Mucosa of rectum (tissue), 2 donors: Measurements from ENCODE around the gene REPS1.

Source experiments
- H3K27ac ChIP-seq, 2 donors: one replicate each; pipeline ENCODE4 v1.7.0; 2013; ENCODE audit warnings: inconsistent platforms in 2 of 2, low read depth in 2 of 2, low read length in 2 of 2
- H3K27me3 ChIP-seq, 2 donors: one replicate each; pipeline ENCODE4 v1.7.0; 2013; ENCODE audit warnings: low read length in 2 of 2; ENCODE audit not compliant: control insufficient read depth in 2 of 2, insufficient read depth in 2 of 2
- H3K36me3 ChIP-seq, 2 donors: one replicate each; pipeline ENCODE4 v1.7.0; 2013; ENCODE audit warnings: low read length in 2 of 2; ENCODE audit not compliant: control insufficient read depth in 2 of 2, insufficient read depth in 2 of 2
- H3K4me1 ChIP-seq, 2 donors: one replicate each; pipeline ENCODE4 v1.7.0; 2013; ENCODE audit warnings: low read length in 2 of 2, mild to moderate bottlenecking in 1 of 2; ENCODE audit not compliant: control insufficient read depth in 2 of 2, insufficient read depth in 2 of 2
- H3K4me3 ChIP-seq, 2 donors: one replicate each; pipeline ENCODE4 v1.7.0; 2013; ENCODE audit warnings: low read length in 2 of 2
- H3K9ac ChIP-seq, 2 donors: one replicate each; pipeline ENCODE4 v1.7.0; 2013; ENCODE audit warnings: low read length in 2 of 2, low read depth in 1 of 2, mild to moderate bottlenecking in 1 of 2
- H3K9me3 ChIP-seq, 2 donors: one replicate each; pipeline ENCODE4 v1.7.0; 2013; ENCODE audit warnings: low read length in 2 of 2; ENCODE audit not compliant: control insufficient read depth in 2 of 2
- donor health status: healthy.
- donor health status: Normal muscosa, but diverticular disease.

Gene REPS1

GRCh38 chr6:138864343-138864890, 123.6 kb downstream of the REPS1 start:
- Histone ChIP-seq H3K4me1 (no peaks in the 10 kb centered on the region), H3K9ac (no peak overlapping the region), H3K9me3 (no peaks in the 10 kb centered on the region), H3K36me3 (no peaks in the 10 kb centered on the region), H3K27ac (no peak overlapping the region), H3K4me3 (no peak overlapping the region), H3K27me3 (no peaks in the 10 kb centered on the region)

- H3K9ac ChIP-seq, result no peak overlapping the region
- H3K27ac ChIP-seq, result no peak overlapping the region
- H3K4me1 ChIP-seq, result no peaks in the 10 kb centered on the region
- H3K9me3 ChIP-seq, result no peaks in the 10 kb centered on the region
- no peaks in the 10 kb centered on the region for H3K36me3 ChIP-seq
- no peaks in the 10 kb centered on the region for H3K27me3 ChIP-seq
- no peak overlapping the region for H3K4me3 ChIP-seq
Observed at GRCh38 chr6:138863321-138863720, 124.7 kb downstream of the REPS1 start.

DNA sequence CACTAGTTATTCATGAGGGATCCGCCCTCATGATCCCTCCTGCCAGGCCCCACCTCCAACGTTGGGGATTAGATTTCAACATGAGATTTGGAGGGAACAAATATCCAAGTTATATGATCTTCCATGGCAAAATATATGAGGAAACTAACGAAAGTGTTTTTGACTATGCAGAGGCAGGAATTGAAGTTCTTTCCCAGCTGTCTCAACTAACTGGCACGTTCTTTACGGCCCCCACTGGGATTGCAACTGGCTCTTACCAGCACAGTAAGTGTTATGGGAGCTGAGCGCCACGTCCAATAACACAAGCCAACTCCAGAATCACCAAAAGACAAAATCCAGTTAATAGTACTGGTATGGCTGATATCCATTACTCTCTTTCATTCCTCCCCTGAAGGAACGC, 125.6 kb downstream of the REPS1 start:
- H3K4me1 ChIP-seq, result no peaks in the 10 kb centered on the region
- H3K9me3 ChIP-seq, result no peaks in the 10 kb centered on the region
- no peaks in the 10 kb centered on the region for H3K36me3 ChIP-seq
- H3K9ac ChIP-seq, result no peak overlapping the region
- H3K27me3 ChIP-seq, result no peaks in the 10 kb centered on the region
- no peak overlapping the region for H3K27ac ChIP-seq
- no peak overlapping the region for H3K4me3 ChIP-seq

DNA sequence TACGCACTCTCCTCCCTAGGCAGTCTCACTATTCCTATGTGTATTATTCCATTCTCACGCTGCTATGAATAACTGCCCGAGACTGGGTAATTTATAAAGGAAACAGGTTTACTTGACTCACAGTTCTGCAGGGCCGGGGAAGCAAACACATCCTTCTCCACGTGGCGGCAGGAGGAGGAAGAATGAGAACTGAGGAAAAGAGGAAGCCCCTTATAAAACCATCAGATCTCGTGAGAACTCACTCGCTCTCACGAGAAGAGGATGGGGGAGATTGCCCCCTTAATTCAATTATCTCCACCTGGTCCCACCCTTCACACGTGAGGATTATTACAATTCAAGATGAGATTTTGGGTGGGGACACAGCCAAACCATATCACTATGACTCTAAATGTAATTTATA, 130.3 kb downstream of the REPS1 start:
- Histone ChIP-seq H3K27ac (no peak overlapping the region), H3K4me3 (no peak overlapping the region), H3K36me3 (no peaks in the 10 kb centered on the region), H3K9me3 (no peaks in the 10 kb centered on the region), H3K4me1 (no peaks in the 10 kb centered on the region), H3K27me3 (no peaks in the 10 kb centered on the region), H3K9ac (no peak overlapping the region)

DNA sequence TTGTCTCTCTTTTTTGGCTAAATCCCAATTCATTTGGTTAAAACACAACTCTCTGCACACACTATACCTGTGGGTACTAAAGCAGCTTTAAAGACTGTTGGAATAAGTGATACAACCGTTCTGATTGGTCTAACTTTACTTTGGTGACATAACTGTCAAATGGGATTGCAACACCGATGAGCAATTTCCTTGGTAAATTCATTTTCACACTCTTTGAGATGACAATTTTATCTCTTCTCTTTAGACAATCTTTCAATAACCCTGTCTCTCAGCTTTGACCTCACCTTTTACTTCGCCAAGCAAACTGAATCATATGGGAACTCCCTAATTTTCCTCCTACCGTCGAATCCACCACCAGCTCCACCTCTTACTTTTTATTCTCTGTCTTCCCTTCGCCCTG, 131.4 kb downstream of the REPS1 start:
- Histone ChIP-seq H3K4me3 (no peak overlapping the region), H3K9me3 (no peaks in the 10 kb centered on the region), H3K27me3 (no peaks in the 10 kb centered on the region), H3K9ac (no peak overlapping the region), H3K27ac (no peak overlapping the region), H3K36me3 (no peaks in the 10 kb centered on the region), H3K4me1 (no peaks in the 10 kb centered on the region)
